GM21786 (cell line): Measurements from ENCODE around the gene PTER.
A peak's percentile ranks its signal among the peaks of the same experiment; 100 is the strongest.

Source experiments
- ATAC-seq: cut with Tn5 transposase; IDR thresholded peaks from one replicate; pipeline ENCODE4 v1.9.1; 2021; ENCODE audit not compliant: unreplicated experiment

Gene PTER, protein sequence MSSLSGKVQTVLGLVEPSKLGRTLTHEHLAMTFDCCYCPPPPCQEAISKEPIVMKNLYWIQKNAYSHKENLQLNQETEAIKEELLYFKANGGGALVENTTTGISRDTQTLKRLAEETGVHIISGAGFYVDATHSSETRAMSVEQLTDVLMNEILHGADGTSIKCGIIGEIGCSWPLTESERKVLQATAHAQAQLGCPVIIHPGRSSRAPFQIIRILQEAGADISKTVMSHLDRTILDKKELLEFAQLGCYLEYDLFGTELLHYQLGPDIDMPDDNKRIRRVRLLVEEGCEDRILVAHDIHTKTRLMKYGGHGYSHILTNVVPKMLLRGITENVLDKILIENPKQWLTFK

GRCh38 chr10:16436758-16437539 is at the start of gene PTER:
TSS of gene PTER (plus strand) at chr10:16437010. CDS start at chr10:16484385, 47,375 bp downstream.
- ATAC-seq = peak; percentile 97

- ATAC-seq = no peak
Observed at GRCh38 chr10:16392531-16393069, 44.2 kb upstream of the PTER start.

GRCh38 chr10:16393271-16393858 is 43.4 kb upstream of the PTER start:
- ATAC-seq = no peak

DNA sequence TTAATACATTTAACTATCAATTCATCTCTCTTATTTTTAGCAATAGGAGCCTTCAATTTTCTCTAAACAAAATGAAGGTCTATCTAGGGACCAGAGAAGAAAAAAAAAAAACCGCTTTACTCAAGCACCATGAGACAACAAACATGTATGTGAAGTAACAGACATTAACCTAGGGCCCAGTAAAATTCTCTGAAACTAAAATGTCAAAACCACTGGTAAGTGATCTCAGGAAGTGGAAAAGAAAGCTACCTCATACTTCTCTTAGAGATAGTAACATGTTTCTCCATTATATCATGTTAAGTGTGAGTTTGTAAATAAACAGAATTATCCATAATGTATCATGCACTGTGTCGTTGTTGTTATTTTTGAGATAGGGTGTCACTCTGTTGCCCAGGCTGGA is 35.4 kb upstream of the PTER start:
- ATAC-seq = no peak

DNA sequence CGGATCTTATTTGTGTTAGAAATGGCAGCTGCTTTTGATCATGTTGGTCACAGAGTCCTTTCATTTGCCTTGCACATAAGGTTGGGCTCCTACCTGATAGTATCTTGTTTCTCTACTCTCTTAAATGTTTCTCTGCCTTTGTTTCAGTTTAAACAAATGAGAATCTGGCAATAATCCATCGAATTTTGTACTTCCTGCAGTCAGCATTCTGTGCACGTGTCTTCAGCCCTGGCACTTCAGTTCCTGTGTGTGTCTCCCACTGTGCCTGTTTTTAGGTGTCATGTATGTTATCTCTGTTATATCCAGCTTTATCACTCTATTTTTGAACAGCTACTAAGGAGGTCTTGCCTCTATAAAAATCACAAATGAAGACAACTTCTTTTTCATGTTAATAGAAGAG is 28.4 kb upstream of the PTER start:
- ATAC-seq = no peak

GRCh38 chr10:16417341-16417740 is 19.5 kb upstream of the PTER start:
- ATAC-seq = no peak

- no peak for ATAC-seq
Observed at GRCh38 chr10:16423599-16423998, 13.2 kb upstream of the PTER start.

GRCh38 chr10:16425449-16425848 is 11.4 kb upstream of the PTER start:
- no peak for ATAC-seq

GRCh38 chr10:16429539-16429938 is 7.3 kb upstream of the PTER start:
- no peak for ATAC-seq

GRCh38 chr10:16436367-16436757 is 448 bp upstream of the PTER start:
- peak; percentile 2 for ATAC-seq

GRCh38 chr10:16437540-16437894 is 707 bp downstream of the PTER start:
- no peak for ATAC-seq

DNA sequence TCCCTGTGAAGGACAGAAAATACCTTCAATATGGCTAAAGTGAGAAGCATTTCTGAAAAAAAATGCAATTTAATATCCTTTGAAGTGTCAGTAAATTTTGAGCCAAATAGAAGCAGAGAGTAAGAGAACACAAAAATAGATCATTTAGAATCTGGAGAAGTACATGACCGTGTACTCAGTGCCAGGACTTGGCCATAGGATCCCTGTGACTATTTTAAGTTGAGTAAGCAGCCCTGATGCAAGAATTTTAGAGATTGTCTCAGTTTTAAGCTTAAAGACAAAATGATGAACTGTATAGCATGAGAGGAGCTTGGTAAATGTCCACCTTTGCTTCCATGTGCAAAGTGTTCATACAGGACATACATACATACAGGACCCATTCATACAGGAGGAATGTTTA is 2.5 kb downstream of the PTER start:
- ATAC-seq = no peak

DNA sequence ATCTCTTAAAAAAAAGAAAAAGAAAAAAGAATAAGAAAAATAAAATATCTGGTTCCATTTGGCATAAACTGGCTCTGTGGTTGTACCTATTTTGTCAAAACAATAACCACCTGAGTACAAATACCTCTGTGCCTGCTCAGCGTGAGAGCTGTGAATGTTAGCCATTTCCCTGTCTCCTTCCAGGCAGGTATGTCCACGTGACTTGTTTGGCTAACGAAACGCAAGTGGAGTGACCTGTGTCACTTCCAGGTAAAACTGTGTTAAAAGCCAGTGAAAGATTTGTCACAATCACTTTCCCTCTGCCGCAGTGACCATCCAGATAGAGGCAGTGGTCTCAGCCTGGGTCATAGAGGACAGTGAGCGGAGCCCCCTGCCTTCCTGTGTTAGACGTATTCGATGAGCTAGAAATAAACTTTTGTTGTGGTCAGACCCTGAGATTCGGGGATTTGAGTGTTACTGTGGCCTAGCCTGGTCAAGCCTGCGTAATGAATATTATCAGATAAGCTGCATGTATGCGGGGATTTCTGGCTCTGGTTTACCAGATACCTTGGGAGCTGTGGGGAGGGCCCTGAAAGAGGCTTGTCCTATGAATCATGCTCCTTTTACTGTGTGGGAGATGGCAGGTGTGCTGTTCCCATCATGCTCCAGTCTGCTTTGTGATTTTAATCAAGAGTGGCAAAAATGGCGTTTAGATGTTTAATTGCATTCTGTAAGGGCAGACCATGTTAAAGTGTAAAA is 3.8 kb downstream of the PTER start:
- ATAC-seq = no peak

DNA sequence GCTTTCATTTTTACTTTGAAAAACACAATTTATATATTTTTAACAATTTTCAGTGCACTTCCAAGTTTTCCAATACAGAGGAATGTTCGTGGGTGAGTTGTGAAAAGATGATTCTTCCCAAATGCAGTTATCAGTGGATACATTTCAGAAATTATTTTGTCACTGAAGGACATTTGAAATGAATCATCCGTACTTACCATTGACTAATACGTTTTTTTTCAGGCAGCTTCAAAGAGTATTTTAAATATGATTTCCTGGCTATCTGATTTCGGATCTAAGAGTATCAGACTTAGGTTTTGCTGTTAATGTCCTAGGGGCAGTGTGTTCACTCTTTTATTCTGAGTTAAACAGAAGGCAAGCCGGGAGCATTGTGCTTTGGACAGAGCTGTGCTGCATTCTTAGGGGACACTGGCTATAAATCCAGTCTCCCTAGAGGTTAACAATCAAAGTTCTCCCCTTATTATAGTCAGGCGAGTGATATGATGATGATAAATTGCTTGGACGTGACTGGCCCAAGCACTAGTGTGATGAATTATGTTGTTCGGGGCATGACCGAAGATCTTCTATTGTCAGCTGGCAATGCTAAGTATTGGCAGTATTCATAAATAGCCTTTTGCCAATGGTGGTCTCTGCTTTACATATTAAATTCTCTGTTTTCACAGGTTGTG is 4.5 kb downstream of the PTER start:
- ATAC-seq = no peak

- ATAC-seq = no peak
Observed at GRCh38 chr10:16442914-16443313, 6.1 kb downstream of the PTER start.

- ATAC-seq = no peak
Observed at GRCh38 chr10:16445770-16446469, 9.1 kb downstream of the PTER start.

- no peak for ATAC-seq
Observed at GRCh38 chr10:16449454-16449853, 12.6 kb downstream of the PTER start.

DNA sequence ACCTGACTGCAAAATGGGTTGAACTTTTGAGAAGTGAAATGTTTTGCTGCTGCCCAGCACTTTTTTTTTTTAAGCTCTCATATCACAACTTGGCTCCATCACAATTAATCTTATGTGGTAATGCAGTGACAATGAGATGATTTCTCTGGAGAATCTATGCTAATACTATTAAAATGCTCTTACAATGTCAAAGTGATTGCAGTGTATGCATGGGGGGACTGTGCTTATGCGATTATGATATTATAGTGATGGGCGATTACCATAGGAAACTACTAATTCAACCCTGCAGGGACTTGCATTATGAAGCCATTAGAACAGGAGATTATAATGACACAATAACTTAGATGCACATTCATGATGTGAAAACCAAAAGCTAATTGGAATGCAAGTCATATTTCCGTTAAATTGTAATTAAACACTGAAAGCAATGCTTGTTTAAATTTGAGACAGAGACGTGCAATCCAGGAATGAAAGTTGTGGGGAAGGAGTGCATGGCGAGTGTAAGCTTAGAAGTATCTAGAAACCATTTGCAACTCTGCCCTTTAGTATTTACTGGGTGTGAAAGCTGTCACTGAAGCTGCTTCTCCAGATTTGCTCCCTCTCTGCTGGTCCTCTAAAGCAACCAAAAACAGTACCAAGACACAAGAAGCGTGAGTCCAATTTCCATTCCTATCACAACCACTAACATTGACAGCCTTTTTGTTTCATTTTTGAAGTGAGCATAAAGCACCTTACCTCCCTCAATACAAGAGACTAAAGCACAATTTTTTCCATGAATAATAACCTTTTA is 21.6 kb downstream of the PTER start:
- ATAC-seq = no peak

GRCh38 chr10:16459423-16459939 is 22.7 kb downstream of the PTER start:
- ATAC-seq = no peak
